GM12891 (cell line): ENCODE measurements around the gene POU6F2.

Source experiments
- POLR2A ChIP-seq: IDR thresholded peaks from 2 replicates; pipeline ENCODE4 v1.6.1; 2011; ENCODE audit warnings: low read depth, low read length, control low read depth
- POLR2AphosphoS5 ChIP-seq: IDR thresholded peaks from 2 replicates; pipeline ENCODE4 v1.6.1; 2011; ENCODE audit warnings: low read depth, low read length, control low read depth
- SPI1 ChIP-seq: IDR thresholded peaks from 2 replicates; pipeline ENCODE4 v1.6.1; 2011; ENCODE audit warnings: low read depth, low read length, control low read depth
- TAF1 ChIP-seq: IDR thresholded peaks from 2 replicates; pipeline ENCODE4 v1.6.1; 2011; ENCODE audit warnings: low read depth, low read length, control low read depth

DNA sequence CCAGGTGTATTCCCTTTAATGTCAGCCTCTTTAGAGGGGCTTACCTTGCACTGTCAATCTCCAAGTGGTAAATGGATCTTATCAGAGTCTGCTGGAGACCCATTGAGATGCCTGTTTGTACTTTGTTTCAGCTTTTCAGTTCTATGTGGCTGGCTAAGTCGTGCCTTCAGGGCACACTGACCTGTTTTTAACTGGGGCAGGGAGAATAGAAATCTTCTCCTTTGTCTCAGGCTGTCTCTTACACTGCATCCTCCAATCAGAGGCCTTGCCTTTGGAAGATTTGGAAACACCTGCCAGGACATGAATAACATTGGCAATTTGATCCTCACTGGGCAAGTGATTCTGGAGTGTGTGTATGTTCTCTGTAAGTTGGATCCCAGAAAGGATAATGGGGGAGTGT lies 65.0 kb downstream of the POU6F2 start:
- TF ChIP-seq POLR2A (no peak), POLR2AphosphoS5 (no peak), SPI1 (no peak), TAF1 (no peak)
